Smooth muscle cell of trachea (primary cell): Measurements from ENCODE around the gene ABI3BP. TPM values are rescaled to one million over a fixed set of nuclear protein-coding genes. Genes with fewer than 3 reads are reported as not detected.

Source experiments
- total RNA-seq: library from RNA; depleted of rRNA; stranded (reverse); fragments of >200 nt; gene quantifications from 2 replicates; pipeline ENCODE4 v1.2.1, GENCODE V29; 2014

ABI3BP gene, protein sequence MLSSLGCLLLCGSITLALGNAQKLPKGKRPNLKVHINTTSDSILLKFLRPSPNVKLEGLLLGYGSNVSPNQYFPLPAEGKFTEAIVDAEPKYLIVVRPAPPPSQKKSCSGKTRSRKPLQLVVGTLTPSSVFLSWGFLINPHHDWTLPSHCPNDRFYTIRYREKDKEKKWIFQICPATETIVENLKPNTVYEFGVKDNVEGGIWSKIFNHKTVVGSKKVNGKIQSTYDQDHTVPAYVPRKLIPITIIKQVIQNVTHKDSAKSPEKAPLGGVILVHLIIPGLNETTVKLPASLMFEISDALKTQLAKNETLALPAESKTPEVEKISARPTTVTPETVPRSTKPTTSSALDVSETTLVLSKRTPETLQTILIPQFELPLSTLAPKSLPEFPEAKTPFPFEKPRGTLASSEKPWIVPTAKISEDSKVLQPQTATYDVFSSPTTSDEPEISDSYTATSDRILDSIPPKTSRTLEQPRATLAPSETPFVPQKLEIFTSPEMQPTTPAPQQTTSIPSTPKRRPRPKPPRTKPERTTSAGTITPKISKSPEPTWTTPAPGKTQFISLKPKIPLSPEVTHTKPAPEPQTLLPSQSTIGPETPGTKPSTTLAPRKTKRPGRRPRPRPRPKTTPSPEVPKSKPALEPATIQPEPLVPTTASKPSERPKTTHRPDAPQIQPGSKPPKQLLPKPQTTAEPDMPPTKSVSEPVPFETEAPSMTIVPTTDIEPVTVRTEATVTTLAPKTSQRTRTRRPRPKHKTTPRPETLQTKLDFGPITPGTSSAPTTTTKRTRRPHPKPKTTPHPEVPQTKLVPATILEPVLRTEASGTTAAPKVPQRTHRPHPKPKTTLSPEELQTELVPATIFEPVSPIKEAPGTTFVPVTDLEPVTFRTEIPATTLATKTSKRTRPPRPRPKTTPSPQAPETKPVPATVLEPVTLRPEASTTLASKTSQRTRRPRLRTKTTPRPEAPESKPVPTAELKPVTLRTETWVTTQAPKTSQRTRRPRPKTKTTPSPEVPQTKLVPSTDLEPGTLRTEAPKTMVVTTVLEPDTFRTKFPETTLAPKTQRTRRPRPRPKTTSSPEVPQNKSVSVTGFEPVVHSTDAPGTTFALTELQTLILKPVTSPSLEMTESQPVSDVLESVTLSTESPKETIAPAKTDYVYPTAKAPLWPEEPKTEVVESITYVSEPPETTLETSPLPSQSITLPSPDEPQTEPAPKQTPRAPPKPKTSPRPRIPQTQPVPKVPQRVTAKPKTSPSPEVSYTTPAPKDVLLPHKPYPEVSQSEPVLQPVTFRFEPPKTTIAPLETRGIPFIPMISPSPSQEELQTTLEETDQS (N-terminal part only)
- 12.9 and 21.2 TPM in 2 replicates for total RNA-seq

DNA sequence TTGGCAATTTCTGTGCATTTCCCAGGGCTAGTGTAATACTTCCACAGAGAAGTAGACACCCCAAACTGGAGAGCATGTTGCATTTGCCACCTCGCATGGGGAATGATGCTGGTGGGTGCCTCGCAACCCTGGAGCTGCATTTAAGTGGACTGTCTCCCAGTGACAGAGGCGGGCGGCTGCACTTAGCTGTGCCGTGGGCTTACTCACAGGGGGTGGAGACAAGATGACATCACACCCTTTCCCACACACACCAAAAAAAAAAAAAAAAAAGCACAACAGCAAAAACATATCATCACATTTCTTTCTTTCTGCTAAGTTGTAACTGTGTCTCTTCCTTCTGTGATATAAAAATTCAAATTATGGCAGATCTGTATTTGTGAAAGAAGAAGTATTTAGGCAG lies at the start of gene ABI3BP:
ABI3BP (minus strand) TSS at position 113 of the 400 bp plus-strand sequence; CDS start at position 76, 37 bp downstream.

DNA sequence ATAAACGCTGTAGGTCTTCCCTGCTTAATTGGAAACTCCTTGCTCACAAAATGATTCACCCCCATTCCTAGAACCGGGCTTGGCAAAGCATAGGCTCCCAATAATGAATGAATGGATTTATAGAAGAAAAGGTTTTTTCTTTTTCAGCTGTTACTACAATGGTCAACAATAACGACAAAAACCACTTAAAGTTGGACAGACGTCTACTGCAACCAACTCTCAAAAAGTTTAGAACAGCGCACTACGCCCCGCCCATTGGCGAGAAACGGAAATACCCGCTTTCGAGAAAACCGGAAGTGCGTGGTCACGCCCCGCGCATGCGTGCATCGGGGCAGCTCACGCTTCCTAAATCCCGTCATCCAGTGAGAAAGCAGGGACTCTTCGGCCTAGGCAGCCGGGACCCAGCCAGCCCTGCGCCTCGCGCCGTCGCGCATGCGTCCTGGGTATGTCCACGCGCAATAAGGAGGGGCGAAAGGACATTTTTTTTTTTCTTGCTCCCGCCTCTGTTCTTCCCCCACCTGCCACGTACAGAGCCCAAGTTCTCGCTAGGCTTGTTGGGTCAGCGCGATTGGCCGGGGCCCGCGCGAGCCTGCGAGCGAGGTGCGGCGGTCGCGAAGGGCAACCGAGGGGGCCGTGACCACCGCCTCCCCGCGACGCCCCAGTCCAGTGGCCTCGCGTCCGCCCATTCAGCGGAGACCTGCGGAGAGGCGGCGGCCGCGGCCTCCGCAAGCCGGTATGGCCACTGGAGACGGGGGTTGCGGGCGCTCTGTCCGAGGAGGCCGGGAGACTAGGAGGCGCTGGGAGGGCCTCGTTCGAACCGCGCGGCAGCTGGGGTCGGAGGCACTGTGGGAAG lies 284.0 kb downstream of the ABI3BP start, which contains the start of gene TFG:
TFG (plus strand) TSS at position 506 of the 853 bp plus-strand sequence. CDS start 4,192 bp downstream, outside the sequence.

